H54 (cell line): Measurements from ENCODE around the gene TH.

Source experiments
- DNase-seq: peaks from one replicate; pipeline ENCODE4 v3.0.0; 2011; ENCODE audit warnings: low spot score, mixed read lengths; ENCODE audit not compliant: insufficient read length
- FAIRE-seq: peaks from 3 replicates; lab custom pipeline; 2011; peaks lifted over from hg19 to GRCh38; lab: Jason Lieb, UNC
- POLR2A ChIP-seq: IDR thresholded peaks from 2 replicates; pipeline ENCODE4 v1.6.1; 2011; ENCODE audit warnings: low read depth, mild to moderate bottlenecking, low read length

Gene TH

DNA sequence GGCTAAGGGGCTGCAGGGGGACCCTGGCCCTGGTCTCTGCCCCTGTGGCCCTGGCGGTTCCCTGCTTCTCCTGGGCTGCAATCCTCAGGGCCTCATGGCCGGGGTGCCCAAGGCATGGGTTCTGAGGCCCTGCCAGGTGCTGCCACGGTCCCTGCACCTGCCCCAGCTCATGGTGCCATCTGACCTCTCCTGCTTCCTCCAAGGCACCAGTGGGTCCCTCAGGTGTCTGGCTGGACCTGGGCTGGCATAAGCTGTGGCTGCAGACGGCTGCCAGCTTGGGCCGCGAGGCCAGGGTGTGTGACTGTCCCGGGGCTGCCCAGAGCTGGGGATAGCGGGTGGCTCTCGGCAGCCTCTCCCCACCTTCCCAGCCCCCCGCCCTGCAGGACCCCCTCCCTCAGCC is 12.6 kb downstream of the TH start:
- TF ChIP-seq POLR2A = no peak
- DNase-seq = no peak
- no peak for FAIRE-seq

- FAIRE-seq = no peak
- DNase-seq = no peak
- TF ChIP-seq POLR2A = no peak
Observed at GRCh38 chr11:2158296-2158737, 13.3 kb downstream of the TH start.

- TF ChIP-seq POLR2A = no peak
- no peak for FAIRE-seq
Observed at GRCh38 chr11:2157294-2158040, 14.1 kb downstream of the TH start.

DNA sequence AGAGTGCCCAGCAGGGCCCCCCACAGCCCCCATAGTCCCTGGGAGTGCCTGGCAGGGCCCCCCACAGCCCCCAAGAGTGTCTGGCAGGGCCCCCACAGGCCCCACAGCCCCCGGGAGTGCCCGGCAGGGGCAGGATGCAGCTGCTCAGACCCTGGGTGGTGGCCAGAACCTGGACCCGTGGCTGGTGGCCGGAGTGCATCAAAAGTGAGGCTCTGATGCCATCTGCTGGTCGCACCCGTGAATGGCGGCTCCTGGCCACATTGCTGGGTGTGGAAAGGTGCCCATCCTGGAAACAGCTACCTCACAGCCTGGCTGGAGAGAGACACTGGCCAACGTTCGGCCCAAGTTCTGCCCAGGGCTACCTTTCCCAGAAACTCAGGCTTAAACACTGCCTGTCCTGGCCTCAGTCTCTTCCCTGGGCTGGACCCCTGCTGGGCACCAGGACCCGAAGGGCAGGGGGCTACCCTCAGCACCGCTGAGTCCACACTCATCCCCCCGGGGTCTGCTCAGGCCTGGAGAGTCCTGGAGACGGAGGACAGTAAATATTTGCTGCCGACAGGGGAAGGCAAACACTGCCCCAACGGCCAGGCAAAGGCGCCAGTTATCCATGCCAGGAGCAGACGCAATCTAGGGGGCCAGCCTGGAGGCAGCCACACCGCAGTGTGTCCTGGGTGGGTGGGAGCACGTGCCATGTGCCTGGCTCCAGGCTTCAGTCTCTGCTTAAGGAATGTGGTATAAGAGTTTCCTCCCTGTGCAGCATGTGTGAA is 15.0 kb downstream of the TH start:
- no peak for TF ChIP-seq POLR2A
- peak; percentile 45 for FAIRE-seq
- peak; percentile 91 for DNase-seq

More at GRCh38 chr11:2157294-2158040, 14.1 kb downstream of the TH start:
- no peak for DNase-seq

DNA sequence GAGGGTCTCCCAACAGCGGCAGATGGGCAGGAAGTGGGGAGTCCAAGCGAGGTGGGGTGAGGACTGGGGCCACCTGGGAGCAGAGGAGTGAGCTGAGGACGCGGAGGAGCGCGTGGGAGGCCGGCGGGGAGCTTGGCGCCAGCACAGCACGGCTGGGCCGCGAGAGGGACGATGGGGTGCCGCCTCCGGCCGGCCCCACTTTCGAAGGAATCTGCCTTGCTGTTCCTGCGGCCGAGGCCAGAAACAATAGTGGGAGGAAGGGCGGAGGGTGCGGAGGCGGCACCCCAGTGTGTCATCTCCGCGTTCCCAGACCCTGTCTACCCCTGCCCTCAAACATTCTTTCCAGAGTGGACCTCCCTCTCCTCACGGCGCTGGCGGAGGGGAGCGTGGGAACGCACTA is 16.1 kb downstream of the TH start:
- FAIRE-seq (no peak), DNase-seq (no peak)

GRCh38 chr11:2154889-2155288 is 16.7 kb downstream of the TH start:
- DNase-seq (no peak), FAIRE-seq (no peak)
- no peak for TF ChIP-seq POLR2A

More for the DNA sequence above, 16.1 kb downstream of the TH start:
- TF ChIP-seq POLR2A = no peak

DNA sequence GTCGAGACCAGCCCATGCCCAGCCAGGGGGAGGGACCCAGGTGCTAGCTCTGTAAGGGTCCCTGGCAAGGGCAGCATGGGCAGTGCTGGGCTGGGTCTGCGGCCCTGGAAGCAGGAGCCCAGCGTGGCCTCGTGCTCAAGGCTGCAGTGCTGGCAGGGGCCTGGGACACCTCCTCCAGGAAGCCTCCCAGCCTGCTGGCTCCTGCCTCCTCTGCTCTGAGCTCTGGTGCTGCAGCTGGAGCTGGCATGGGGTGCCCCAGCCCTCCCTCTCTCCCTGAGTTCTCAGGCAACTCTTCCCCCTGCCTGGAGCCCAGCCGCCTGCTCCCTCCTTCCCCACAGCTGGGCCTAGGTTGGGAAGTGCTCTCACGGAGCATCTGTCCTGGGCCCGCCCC is 17.4 kb downstream of the TH start:
- no peak for TF ChIP-seq POLR2A
- no peak for DNase-seq
- FAIRE-seq = no peak

DNA sequence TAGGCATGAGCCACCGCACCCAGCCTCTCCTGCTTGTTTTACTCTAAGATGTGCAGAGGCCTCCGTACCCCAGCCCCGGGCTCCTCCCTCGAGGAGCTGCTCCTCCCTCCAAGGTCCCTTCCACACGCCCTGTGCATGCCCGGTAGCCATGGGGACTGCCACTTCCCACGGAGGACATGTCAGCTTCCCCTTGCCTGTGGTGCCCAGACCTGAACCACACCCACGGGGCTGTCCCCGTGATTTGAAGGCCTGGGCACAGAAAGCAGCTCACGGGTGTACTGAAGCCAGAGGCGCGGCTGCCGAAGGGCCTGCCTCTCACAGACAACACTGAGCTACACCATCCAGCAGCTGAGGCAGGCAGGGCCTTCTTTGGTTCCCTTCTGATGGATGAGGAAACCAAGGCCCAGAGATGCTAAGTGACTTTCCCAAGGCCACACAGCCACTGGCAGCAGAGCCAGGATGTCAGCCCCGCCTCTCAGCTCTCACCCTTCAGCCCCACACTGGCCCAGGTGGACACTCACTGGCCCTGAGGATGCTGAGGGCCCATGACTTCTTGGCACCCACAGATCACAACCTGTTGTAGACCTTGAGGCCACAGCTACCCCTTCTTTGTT is 17.9 kb downstream of the TH start:
- FAIRE-seq (no peak), DNase-seq (no peak)
- no peak for TF ChIP-seq POLR2A

DNA sequence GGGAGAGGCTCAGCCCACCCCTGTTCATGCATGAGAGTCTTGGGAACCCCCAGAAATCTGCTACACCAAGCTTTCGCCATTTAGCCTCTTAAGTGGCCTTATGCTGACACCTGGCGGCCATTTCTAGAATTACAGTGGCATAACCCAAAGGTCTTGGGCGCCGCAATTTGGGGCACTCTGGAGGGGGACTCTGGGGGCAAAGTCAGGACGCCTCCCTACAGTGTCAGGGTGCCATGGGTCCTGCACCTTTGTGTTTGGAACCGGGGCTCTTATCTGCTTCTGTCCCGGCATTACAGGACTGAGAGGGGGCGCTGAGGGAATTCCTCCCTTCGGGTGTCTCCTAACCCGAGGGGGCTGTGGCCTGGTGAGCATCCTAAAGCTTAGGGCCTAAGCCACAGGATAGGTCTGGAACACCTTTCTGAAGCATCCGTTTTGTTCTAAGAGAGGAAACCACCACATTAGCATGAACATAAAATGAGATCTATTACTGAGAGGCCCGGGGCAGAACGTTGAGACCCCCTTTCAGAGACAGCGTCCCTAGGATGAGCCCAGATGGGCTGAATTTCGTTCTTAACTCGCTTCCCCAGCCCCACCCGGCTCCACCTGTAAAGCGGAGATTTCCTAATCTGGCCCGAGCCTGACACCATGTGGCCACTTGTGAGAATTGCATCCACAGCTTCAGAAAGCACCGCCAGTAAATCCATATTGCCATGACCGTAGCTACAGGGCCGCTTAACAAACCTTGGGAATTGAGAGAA is 19.9 kb downstream of the TH start:
- DNase-seq (peak; percentile 94), FAIRE-seq (no peak)

DNA sequence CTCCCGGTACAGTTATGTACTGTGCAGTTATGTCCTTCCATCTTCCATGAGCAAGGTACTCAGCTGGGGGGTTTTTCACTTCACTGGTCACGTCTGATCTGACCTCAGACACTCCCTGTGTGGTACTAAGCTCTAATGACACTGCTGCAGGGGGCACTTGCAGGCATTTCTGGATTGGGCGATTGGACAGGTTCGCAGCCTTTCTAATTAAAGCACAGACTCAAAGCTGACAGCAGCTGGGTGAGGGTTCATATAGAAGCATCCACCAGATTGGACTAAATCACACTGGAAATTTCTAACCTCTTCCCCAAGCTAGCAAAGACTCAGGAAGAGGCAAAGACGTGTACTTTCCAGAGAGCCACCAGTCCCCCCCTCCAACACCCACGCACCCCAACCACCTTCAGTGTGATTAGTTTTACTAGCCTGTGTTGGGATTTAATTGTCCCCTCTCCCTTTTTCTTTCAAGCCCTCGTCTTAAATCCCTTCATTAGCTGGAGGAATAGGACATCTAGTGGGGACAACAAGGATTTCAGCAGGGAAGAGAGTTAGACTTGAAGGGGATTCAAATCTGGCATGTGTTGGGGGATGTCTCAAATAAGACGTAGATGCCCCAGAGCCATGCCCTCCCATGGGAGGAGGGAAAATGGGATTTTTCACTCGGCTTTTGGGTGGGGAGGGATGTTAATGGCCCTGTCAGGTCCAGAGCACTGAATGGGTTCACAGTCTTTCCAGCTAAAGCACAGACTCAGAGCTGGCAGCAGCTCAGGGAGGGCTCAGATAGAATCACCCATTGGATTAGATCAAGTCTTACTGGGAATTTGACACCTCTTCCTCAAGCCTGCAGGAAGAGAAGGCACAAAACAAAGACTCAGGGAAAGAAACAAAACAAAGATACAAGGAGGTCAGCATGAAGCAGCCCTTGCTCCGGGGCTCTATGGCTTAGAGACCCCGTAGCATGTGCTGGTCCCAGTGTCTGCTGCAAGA is 21.5 kb downstream of the TH start:
- DNase-seq (no peak), FAIRE-seq (no peak)
- no peak for TF ChIP-seq POLR2A

More for the DNA sequence above, 19.9 kb downstream of the TH start:
- no peak for TF ChIP-seq POLR2A

GRCh38 chr11:2149460-2149859 is 22.2 kb downstream of the TH start:
- DNase-seq = no peak
- FAIRE-seq = no peak
- TF ChIP-seq POLR2A = no peak

DNA sequence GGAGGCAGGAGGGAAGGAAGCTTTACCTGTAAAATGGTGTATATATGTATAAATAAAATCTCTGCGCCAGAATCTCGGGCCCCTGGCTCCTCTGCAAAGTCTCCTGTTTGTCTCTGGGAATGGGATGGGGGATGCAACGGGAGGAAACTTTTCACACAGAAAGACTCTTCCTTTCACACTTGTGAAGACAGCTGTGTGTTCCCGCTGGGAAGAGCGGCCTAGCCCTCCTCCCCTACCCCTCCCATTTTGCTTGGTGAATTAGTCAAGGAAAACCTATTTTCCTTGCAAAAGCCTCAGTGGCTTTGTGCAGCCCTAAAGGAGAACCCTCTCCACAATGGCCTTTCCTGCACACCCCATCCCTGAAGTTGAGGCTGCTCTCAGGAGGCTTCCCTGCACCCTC is 23.0 kb downstream of the TH start:
- FAIRE-seq (no peak), DNase-seq (no peak)
- no peak for TF ChIP-seq POLR2A
